OCI-LY1 (cell line): ENCODE measurements around the gene IDH3A.

Experiments used
- H2AFZ ChIP-seq: fragments of 200-600 bp; sonication (generic), shearing (Covaris generic); 2 replicates; pipeline ENCODE4 v1.6.0; 2014; ENCODE audit warnings: antibody characterized with exemption, mild to moderate bottlenecking, low read length
- H3F3A ChIP-seq: fragments of 200-600 bp; sonication (generic), shearing (Covaris generic); 2 replicates; pipeline ENCODE4 v1.6.0; 2014; ENCODE audit warnings: mild to moderate bottlenecking, antibody characterized with exemption, low read length, moderate library complexity; ENCODE audit not compliant: insufficient read depth
- H3K27ac ChIP-seq: fragments of 200-600 bp; sonication (generic); 2 replicates; pipeline ENCODE4 v1.5.1; 2014; ENCODE audit warnings: low read length, mixed run types, mild to moderate bottlenecking, low read depth; ENCODE audit not compliant: poor library complexity, severe bottlenecking
- H3K27me3 ChIP-seq: fragments of 200-600 bp; sonication (generic); 2 replicates; pipeline ENCODE4 v1.6.0; 2014; ENCODE audit warnings: antibody characterized with exemption, mild to moderate bottlenecking, low read length, moderate library complexity; ENCODE audit not compliant: insufficient read depth
- H3K36me3 ChIP-seq: fragments of 200-600 bp; sonication (generic); 2 replicates; pipeline ENCODE4 v1.6.1; 2014; ENCODE audit warnings: mild to moderate bottlenecking, antibody characterized with exemption, low read length, moderate library complexity, mixed read lengths; ENCODE audit not compliant: insufficient read depth
- H3K4me1 ChIP-seq: fragments of 200-600 bp; sonication (generic); 2 replicates; pipeline ENCODE4 v1.5.1; 2014; ENCODE audit warnings: mild to moderate bottlenecking, low read length, moderate library complexity; ENCODE audit not compliant: insufficient read depth, severe bottlenecking
- H3K4me2 ChIP-seq: fragments of 200-600 bp; sonication (generic), shearing (Covaris generic); 2 replicates; pipeline ENCODE4 v1.6.1; 2014; ENCODE audit warnings: low read length
- H3K4me3 ChIP-seq: fragments of 200-600 bp; sonication (generic); 2 replicates; pipeline ENCODE4 v1.5.1; 2014; ENCODE audit warnings: low read length, low read depth, mild to moderate bottlenecking, mixed read lengths; ENCODE audit not compliant: poor library complexity, severe bottlenecking
- H3K79me2 ChIP-seq: fragments of 200-600 bp; shearing (Covaris generic); 2 replicates; pipeline ENCODE4 v1.6.1; 2016; ENCODE audit warnings: mixed run types, low read length, mixed read lengths; ENCODE audit not compliant: insufficient read depth
- H3K9ac ChIP-seq: fragments of 200-600 bp; sonication (generic), shearing (Covaris generic); 2 replicates; pipeline ENCODE4 v1.6.1; 2014; ENCODE audit warnings: mild to moderate bottlenecking, low read length, mixed read lengths
- H3K9me2 ChIP-seq: fragments of 200-600 bp; sonication (generic), shearing (Covaris generic); 2 replicates; pipeline ENCODE4 v1.6.1; 2014; ENCODE audit warnings: low read depth, mild to moderate bottlenecking, low read length, mixed read lengths
- H3K9me3 ChIP-seq: fragments of 200-600 bp; shearing (Covaris generic); 2 replicates; pipeline ENCODE4 v1.6.1; 2014; ENCODE audit warnings: low read length, mixed read lengths
- H4K20me1 ChIP-seq: fragments of 200-600 bp; sonication (generic), shearing (Covaris generic); 2 replicates; pipeline ENCODE4 v1.6.0; 2016; ENCODE audit warnings: mild to moderate bottlenecking, low read length; ENCODE audit not compliant: insufficient read depth
- CTCF ChIP-seq: fragments of 200-600 bp; sonication (generic), shearing (Covaris generic); IDR thresholded peaks from 2 replicates; pipeline ENCODE4 v1.5.1; 2017; ENCODE audit warnings: mild to moderate bottlenecking, antibody characterized with exemption, low read length, moderate library complexity, mixed read lengths
- EZH2 ChIP-seq: fragments of 200-600 bp; sonication (generic), shearing (Covaris generic); IDR thresholded peaks from 2 replicates; pipeline ENCODE4 v1.8.0; 2017; ENCODE audit warnings: borderline replicate concordance, mixed run types, mild to moderate bottlenecking, antibody characterized with exemption, low read length, moderate library complexity, mixed read lengths

The IDH3A gene

GRCh38 chr15:78195735-78196201 lies 46.6 kb downstream of the IDH3A start:
- H3F3A ChIP-seq = no peaks in the 10 kb centered on the region
- H3K9me2 ChIP-seq = no peaks in the 10 kb centered on the region
- no peak overlapping the region for H3K4me3 ChIP-seq
- no peaks in the 10 kb centered on the region for H3K4me1 ChIP-seq
- H3K27ac ChIP-seq = no peak overlapping the region
- no peak overlapping the region for H3K9ac ChIP-seq
- H2AFZ ChIP-seq = no peak overlapping the region
- H3K36me3 ChIP-seq = no peaks in the 10 kb centered on the region
- no peaks in the 10 kb centered on the region for H3K9me3 ChIP-seq
- H3K4me2 ChIP-seq = no peak overlapping the region
- H3K79me2 ChIP-seq = no peaks in the 10 kb centered on the region
- TF ChIP-seq CTCF (peak; percentile 84), EZH2 (no peak)
- H4K20me1 ChIP-seq = no peaks in the 10 kb centered on the region
- H3K27me3 ChIP-seq = peaks cover 8% of the 10 kb centered on the region

DNA sequence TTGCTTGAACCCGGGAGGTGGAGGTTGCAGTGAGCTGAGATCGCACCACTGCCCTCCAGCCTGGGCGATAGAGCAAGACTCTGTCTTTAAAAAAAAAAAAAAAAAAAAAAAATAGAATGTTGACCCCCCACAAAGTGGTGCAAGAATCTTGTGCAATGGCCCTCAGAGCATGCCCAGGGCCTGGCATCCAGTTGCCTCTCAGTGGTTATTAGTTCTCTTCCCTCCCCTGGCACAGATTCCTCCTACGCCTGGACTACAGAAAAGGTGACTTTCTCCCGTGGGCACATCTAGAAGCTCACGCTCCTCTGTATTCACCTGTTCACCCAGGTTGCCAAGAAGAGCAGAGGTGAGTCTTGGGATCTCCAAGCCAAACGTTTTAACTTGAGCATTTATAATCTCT lies 48.5 kb downstream of the IDH3A start:
- Histone ChIP-seq H3K9ac (no peak overlapping the region), H3F3A (no peaks in the 10 kb centered on the region)

DNA sequence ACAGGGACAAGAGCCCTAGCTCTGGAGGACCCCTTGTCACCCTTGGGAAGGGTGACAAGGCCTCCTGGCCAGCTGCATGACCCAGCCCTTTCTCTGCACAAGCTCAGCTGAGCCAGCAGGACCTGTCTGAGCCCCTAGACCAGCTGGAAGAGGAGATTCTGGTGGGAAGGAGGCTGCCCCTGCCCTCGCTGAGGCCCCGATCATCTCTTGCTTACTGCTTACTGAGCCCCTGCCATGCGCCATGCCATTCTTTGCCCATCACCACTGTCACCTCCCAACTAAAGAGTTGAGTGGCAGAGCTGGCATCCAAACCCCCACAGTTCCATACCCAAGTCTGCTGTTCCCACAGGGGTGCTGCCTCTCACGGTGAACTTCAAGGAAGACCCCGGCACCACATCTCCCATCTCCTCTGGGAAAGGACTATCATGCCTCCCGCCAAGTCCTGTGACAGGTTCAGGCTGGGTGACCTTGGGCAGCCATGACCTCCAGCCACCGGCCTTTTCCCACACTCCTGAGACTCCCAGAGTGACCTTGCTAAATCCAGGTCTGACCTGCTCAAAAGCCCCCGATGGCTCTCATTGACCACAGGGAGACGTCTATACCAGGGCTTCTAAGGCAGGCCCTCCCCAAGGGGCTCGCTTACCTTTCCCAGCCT lies 51.2 kb downstream of the IDH3A start:
- no peak overlapping the region for H3K27ac ChIP-seq
- H4K20me1 ChIP-seq = no peaks in the 10 kb centered on the region
- peaks cover 8% of the 10 kb centered on the region for H3K27me3 ChIP-seq
- no peaks in the 10 kb centered on the region for H3K36me3 ChIP-seq
- no peaks in the 10 kb centered on the region for H3K9me2 ChIP-seq
- no peaks in the 10 kb centered on the region for H3K4me1 ChIP-seq
- no peak overlapping the region for H3K4me2 ChIP-seq
- H2AFZ ChIP-seq = no peak overlapping the region
- H3K9me3 ChIP-seq = no peaks in the 10 kb centered on the region
- no peaks in the 10 kb centered on the region for H3K79me2 ChIP-seq
- no peak overlapping the region for H3K9ac ChIP-seq
- no peaks in the 10 kb centered on the region for H3F3A ChIP-seq
- no peak overlapping the region for H3K4me3 ChIP-seq
- TF ChIP-seq EZH2 (no peak), CTCF (no peak)

More for the DNA sequence above, 48.5 kb downstream of the IDH3A start:
- H3K27me3 ChIP-seq = peaks cover 8% of the 10 kb centered on the region
- H4K20me1 ChIP-seq = no peaks in the 10 kb centered on the region
- no peak overlapping the region for H3K4me2 ChIP-seq
- no peak overlapping the region for H2AFZ ChIP-seq
- no peaks in the 10 kb centered on the region for H3K9me3 ChIP-seq
- H3K4me1 ChIP-seq = no peaks in the 10 kb centered on the region
- TF ChIP-seq CTCF (no peak), EZH2 (no peak)
- no peak overlapping the region for H3K4me3 ChIP-seq
- no peaks in the 10 kb centered on the region for H3K79me2 ChIP-seq
- no peaks in the 10 kb centered on the region for H3K36me3 ChIP-seq
- no peaks in the 10 kb centered on the region for H3K9me2 ChIP-seq
- H3K27ac ChIP-seq = no peak overlapping the region
